Adipose tissue (tissue), 3 donors: ENCODE measurements around the gene C15orf61. TPM values are rescaled to one million over a fixed set of nuclear protein-coding genes. Genes with fewer than 3 reads are reported as not detected.

Source experiments
- H3K27ac ChIP-seq: one replicate; pipeline ENCODE4 v1.5.1; 2013; ENCODE audit warnings: low read depth, low read length
- WGBS, 3 donors: extraction: QIAGEN DNeasy Blood & Tissue Kit; methylation state at CpG; one replicate each; pipeline ENCODE4 v1.1.7; 2013; 5-methylcytosine and 5-hydroxymethylcytosine counted together
- polyA plus RNA-seq, 3 donors: library from polyadenylated mRNA; stranded (reverse); fragments of 200-250 nt; gene quantifications; one replicate each; pipeline ENCODE4 v1.2.3, GENCODE V29; 2013
- donor health status: healthy with polysubstance abuse.
- donor health status: Bipolar disorder and iron deficiency.
- donor health status: healthy.

C15orf61 gene
- polyA plus RNA-seq, 3 donors: 3.4 to 4.9 (median 3.9) TPM

- H3K27ac ChIP-seq: no peak overlapping the region
- WGBS, 3 donors: 96 to 97% (median 96%) methylated on average over 3 of the region's 3 CpGs
These were observed 9.3 kb upstream of the C15orf61 start for GRCh38 chr15:67511606-67512005.

- H3K27ac ChIP-seq: no peak overlapping the region
- WGBS, 3 donors: 34 to 53% (median 52%) methylated on average over 3 of the region's 3 CpGs
These were observed 8.8 kb upstream of the C15orf61 start for GRCh38 chr15:67512140-67512539.

GRCh38 chr15:67512933-67513714 is 7.8 kb upstream of the C15orf61 start:
- H3K27ac ChIP-seq: no peak overlapping the region
- 76 to 86% (median 85%) methylated on average over 9 of the region's 9 CpGs for WGBS, 3 donors

GRCh38 chr15:67515090-67515489 is 5.8 kb upstream of the C15orf61 start:
- H3K27ac ChIP-seq: no peak overlapping the region
- 97 to 98% (median 98%) methylated on average over 3 of the region's 3 CpGs for WGBS, 3 donors

DNA sequence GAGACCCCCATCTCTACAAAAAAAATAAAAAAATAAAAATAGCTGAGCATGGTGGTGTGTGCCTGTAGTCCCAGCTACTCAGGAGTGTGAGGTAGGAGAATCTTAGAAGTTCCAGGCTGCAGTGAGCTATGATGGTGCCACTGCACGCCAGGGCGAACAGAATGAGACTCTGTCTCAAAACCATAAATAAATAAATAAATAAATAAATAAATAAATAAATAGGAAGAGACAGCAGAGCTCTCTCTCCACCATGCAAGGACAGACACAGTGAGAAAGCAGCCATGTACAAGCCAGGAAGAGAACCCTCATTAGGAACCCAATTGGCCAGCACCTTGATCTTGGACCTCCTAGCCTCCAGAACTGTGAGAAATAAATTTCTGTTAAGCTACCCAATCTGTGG is 5.4 kb upstream of the C15orf61 start:
- WGBS, 3 donors: 98 to 100% (median 99%) methylated on average over 2 of the region's 2 CpGs
- no peak overlapping the region for H3K27ac ChIP-seq

DNA sequence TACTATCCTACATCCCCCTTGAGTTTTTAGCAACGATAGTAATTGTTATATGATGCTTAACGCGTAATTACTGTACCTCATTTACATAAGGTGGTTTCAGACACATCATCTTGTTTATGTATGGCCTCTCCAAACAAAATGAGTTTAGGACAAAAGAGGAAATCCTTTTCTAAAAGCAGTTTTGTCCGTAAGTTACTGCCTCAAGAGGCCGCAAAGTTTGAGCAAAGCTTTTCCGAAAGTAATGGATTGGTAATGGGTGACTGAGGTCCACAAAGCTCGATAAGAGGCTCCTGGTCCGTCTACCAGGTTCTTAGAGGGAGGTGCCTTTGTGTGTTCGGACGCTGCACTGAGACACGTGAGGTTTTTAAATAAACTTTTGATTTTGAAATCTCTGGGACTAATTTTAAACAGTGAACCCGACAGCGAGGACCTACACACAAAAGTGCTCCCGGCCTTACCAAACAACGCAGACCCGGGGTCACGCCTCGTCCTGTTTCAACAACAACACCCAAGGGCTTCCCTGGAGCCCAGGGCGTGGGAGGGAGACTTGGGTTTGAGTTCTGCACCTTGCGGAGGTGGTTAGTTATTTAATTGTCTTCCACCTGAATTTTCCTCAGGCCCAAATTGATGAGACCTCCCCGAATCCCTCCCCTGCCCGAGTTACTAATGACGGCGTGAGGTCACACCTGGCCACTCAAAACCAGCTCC is 456 bp upstream of the C15orf61 start:
- 11 to 14% (median 14%) methylated on average over 24 of the region's 24 CpGs for WGBS, 3 donors
- no peak overlapping the region for H3K27ac ChIP-seq

- H3K27ac ChIP-seq: peak overlapping the region; percentile 48
- WGBS, 3 donors: 1 to 2% (median 1%) methylated on average over 23 of the region's 23 CpGs
These were observed 1.0 kb downstream of the C15orf61 start for GRCh38 chr15:67521783-67522568.

DNA sequence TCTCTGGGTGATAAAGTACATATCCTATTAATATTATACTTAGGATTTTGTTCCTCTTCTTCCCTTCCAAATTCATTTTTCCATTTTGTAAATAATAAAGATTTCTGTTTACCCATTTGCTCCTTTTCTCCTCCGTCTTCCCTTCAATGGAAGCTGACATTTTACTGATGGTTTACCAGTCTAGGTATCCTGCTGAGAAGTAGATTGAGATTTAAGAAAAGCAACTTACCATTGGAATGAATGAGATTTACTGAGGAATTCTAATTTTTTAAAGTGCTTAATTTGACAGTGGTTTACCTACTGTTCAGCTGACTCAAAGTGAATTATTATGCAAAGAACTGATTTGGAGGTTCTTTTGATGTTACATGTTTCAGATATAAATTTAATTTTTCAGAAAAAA is 2.4 kb downstream of the C15orf61 start:
- no peak overlapping the region for H3K27ac ChIP-seq
- WGBS, 3 donors: 62 to 92% (median 65%) methylated on average over 1 of the region's 1 CpG

DNA sequence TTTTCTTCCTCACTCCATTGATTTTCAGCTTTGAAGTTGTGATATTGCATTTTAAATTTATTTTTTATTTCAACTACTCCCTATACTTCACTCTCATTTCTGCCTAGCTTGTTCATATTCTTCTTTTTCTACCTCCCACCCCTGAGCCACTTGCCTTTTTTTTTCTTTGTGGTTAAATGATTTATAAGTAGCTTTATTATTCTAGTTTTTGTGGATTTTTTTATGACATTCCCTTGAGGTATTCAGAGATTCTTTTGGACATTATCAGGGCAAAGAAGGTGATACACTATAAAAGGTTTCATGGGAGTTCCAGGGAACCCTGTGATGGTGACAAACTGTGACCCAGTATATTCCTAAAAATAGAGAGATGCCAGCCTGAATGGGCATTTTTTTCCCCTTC is 3.3 kb downstream of the C15orf61 start:
- no peak overlapping the region for H3K27ac ChIP-seq

DNA sequence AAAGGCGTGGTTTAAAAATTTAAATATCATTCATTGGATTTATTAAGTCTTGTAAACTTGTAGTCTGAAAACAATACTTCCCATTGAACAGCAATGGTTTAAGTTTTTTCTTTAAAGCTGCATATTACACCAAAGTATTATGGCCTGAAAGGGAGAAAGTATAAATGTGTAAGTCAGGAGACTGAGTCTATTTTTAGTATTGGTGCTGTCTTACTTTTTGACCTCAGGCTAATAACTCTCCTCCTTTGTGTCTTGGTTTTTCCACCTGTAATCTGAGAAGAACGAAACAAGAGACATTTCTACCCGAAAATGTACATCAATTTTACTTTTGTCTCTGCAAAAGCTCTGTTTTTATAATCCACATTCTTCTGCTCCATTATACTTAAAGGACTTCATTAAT is 7.6 kb downstream of the C15orf61 start:
- no peak overlapping the region for H3K27ac ChIP-seq
- WGBS, 3 donors: 95 to 99% (median 98%) methylated on average over 3 of the region's 3 CpGs

- WGBS, 3 donors: 56 to 88% (median 60%) methylated on average over 3 of the region's 3 CpGs
- no peak overlapping the region for H3K27ac ChIP-seq
These were observed 10.5 kb downstream of the C15orf61 start for GRCh38 chr15:67531379-67531914.

GRCh38 chr15:67533873-67534272 is 12.9 kb downstream of the C15orf61 start:
- no peak overlapping the region for H3K27ac ChIP-seq
- 64 to 91% (median 83%) methylated on average over 1 of the region's 1 CpG for WGBS, 3 donors

DNA sequence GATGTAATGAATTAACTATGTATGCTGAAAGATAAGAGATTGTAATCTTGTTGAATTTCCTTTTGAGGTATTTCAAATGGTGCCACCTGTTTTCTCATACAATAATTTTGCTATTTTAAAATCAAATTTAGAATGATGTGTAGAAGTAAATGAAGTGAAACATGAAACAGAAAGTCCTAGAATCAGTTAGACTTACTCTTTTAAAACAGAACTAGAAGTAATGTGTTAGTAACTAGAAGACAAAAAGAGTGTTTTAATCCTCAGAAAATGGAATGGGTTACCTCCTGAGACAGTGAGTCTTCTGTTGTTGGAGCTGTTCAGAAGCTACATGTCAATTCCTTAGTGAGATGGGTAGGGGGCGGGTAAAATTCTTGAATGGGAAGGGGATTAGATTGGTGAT is 13.4 kb downstream of the C15orf61 start:
- 92 to 100% (median 93%) methylated on average over 1 of the region's 1 CpG for WGBS, 3 donors
- H3K27ac ChIP-seq: no peak overlapping the region

- no peak overlapping the region for H3K27ac ChIP-seq
- WGBS, 3 donors: 100% methylated on average over 1 of the region's 1 CpG
These were observed 16.8 kb downstream of the C15orf61 start for GRCh38 chr15:67537771-67538170.

DNA sequence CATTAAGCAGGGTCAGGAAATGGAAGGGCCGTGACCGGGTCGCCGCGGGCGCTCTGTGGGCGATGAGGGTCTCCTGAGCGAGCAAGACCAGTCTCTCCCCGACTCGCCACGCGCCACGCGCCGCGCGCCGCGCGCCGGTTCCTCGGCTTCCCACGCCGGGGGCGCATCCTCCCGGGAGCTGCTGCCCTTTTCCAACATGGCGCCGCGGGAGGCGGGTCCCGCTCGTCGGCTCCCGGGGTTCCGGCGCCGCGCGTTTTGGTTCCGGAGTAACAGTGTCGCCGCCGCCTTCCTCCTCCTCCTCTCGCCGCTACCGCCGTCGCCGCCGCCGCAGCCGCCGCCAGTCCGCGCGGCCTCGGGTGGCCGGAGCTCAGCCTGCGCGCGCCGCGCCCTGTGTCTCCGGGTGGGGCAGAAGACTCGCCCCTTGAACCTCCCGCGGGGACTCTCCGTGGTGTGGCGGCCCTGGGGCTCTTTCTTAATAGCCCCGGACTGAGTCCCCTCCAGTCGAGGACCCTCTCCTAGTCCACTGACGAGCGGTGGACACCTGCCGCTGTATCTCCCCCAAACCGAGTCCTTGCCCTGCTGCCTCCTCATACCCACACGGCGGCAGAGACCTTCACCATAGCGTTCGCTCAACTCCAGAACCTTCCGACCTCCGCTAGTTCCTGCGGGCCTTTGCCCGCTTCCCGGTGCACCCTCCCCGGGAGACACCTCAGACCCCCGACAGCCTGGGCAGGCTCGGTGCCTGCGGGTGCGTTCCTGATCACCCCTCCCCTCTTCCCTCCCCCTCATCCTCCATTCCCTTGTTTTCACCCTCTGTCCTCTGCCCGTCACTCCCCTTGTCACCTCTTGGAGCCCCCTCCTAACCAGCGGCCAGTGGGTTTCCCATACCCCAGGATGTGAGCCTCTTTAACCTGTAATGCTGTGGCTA is 21.8 kb downstream of the C15orf61 start, which contains the start of gene MAP2K5:
MAP2K5 (plus strand) TSS at position 284 of the 928 bp plus-strand sequence; CDS start at position 917, 633 bp downstream.
- H3K27ac ChIP-seq: peak within 1 kb of the TSS; percentile 86
- WGBS, 3 donors: 0 to 1% (median 0%) methylated on average over 74 to 91 of the region's 91 CpGs

- H3K27ac ChIP-seq: no peak overlapping the region
These were observed 22.4 kb downstream of the C15orf61 start for GRCh38 chr15:67543348-67543718.

GRCh38 chr15:67544475-67544874 is 23.5 kb downstream of the C15orf61 start:
- 79 to 97% (median 96%) methylated on average over 3 of the region's 3 CpGs for WGBS, 3 donors

More at GRCh38 chr15:67543348-67543718, 22.4 kb downstream of the C15orf61 start:
- 23 to 39% (median 28%) methylated on average over 7 of the region's 7 CpGs for WGBS, 3 donors

DNA sequence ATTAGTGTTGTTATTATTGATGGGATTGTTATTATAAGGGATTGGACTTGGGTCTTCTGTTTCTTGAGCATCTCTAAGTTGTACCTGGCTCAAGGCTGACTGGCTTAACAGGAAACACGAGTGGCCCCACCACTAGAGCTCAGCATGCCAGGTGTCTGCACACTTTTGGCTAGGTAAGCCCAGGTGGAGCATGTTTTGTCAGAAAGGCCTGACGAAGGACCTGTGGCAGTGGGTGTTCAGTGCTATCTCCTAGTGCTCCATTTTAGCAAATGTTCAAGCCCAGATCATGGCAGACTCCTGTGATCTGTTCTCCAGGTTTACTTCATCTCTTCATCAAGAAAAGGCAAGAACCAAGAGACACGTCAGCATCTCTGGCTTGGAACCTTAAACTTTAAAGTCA is 24.9 kb downstream of the C15orf61 start:
- no peak overlapping the region for H3K27ac ChIP-seq
- WGBS, 3 donors: 70 to 90% (median 72%) methylated on average over 3 of the region's 3 CpGs

More at GRCh38 chr15:67544475-67544874, 23.5 kb downstream of the C15orf61 start:
- no peak overlapping the region for H3K27ac ChIP-seq
